Erythroblast (primary cell): ENCODE measurements around the gene RPRD1A.
"Not testable (repeated sequence)": the region's sequence is repeated elsewhere in the genome, so short reads cannot be mapped to it uniquely, and the experiment has no call there.

ENCODE experiments used
- GATA1 ChIP-seq: IDR thresholded peaks from 2 replicates; pipeline ENCODE4 v1.6.1; 2011; ENCODE audit warnings: low read depth, mild to moderate bottlenecking, control low read depth, low read length, moderate library complexity
- POLR2A ChIP-seq: IDR thresholded peaks from 2 replicates; pipeline ENCODE4 v1.6.1; 2011; ENCODE audit warnings: mild to moderate bottlenecking, low read length

DNA sequence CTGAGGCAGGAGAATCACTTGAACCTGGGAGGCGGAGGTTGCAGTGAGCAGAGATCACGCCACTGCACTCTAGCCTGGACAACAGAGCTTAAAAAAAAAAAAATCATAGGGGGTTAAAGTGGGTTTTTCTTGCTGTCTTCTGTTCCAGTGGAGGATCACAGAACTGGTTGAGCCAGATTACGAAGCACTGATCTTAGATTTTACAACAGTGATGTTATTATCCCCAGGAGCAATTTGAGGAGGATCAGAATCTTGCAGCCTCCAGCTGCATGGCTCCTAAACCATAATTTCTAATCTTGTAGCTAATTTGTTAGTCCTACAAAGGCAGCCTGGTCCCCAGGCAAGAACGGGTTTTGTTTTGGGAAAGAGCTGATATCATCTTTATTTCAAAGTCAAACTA is 99.5 kb downstream of the RPRD1A start:
- not testable (repeated sequence) for TF ChIP-seq POLR2A, GATA1
